Measurements from ENCODE around the gene POU6F2. TPM values are rescaled to one million over a fixed set of nuclear protein-coding genes. Genes with fewer than 3 reads are reported as not detected.

Gene POU6F2
- total RNA-seq, 1 donor from 2014 or later, result 0.24 TPM

- Mint-ChIP-seq H3K4me3 (no peak overlapping the region), H3K9me3 (no peaks in the 10 kb centered on the region), H3K27ac (no peak overlapping the region), H3K4me1 (peaks cover 3% of the 10 kb centered on the region), H3K36me3 (ENCODE audit: low read depth) (no peaks in the 10 kb centered on the region), H3K27me3 (peaks cover 13% of the 10 kb centered on the region)
- no peak for DNase-seq
- ATAC-seq (ENCODE audit: low read depth), result no peak
- TF ChIP-seq CTCF (IDR thresholded peaks at IDR 0.05), result no peak
- ChIA-PET CTCF (no interaction called here), POLR2A (no interaction called here)
- intact Hi-C loops (cut with micrococcal nuclease), result no loop called here
These were observed 106.6 kb downstream of the POU6F2 start for GRCh38 chr7:39084349-39084748.

DNA sequence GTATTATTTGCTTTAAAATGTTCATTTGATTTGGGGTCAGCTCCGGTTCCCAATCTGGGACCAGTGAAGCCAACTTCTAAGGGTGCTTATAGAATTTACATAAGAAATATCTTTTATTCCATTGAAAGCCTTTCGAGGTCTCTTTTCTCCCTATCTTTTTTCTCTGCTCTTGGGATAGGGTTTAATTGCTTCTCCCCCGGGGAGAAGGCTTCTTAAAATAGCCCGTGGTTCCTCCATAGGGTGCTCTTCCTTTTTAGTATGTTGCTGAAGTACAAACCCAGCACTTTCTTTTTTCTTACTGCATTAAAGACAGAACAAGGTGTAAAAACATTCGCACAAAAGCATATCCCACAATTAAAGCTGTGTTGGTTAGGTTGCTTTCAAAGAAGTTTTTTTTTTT lies 107.5 kb downstream of the POU6F2 start:
- CTCF ChIA-PET, result no interaction called here
- Mint-ChIP-seq H3K36me3 (ENCODE audit: low read depth) (no peaks in the 10 kb centered on the region), H3K27me3 (peaks cover 13% of the 10 kb centered on the region), H3K4me3 (no peak overlapping the region), H3K4me1 (peaks cover 3% of the 10 kb centered on the region), H3K27ac (no peak overlapping the region), H3K9me3 (no peaks in the 10 kb centered on the region)
- ATAC-seq (ENCODE audit: low read depth), result no peak
- no peak for DNase-seq
- POLR2A ChIA-PET, result no interaction called here
- intact Hi-C loops (cut with micrococcal nuclease), result no loop called here
- no peak for TF ChIP-seq CTCF (IDR thresholded peaks at IDR 0.05)

DNA sequence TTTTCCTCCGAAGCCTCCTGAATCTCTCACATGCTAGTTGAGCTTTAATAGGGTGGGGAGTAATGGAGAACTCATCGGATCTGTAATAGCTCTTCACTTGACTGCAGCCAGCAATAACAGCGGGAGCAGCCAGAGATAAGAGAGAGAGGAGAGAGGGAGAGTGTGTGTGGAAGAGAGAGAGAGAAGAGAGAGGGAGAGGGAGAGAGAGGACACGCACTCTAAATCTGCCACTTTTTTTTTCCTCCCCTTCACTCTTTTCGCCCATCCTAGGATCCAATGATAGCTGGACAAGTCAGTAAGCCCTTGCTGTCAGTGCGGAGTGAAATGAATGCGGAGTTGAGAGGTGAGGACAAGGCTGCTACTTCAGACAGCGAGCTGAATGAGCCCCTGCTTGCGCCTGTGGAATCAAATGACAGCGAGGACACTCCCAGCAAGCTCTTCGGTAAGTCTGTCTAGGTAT lies 107.9 kb downstream of the POU6F2 start:
- intact Hi-C loops (cut with micrococcal nuclease), result no loop called here
- peaks cover 13% of the 10 kb centered on the region for H3K27me3 Mint-ChIP-seq
- TF ChIP-seq CTCF (IDR thresholded peaks at IDR 0.05), result no peak
- ChIA-PET CTCF (no interaction called here), POLR2A (no interaction called here)
- no peaks in the 10 kb centered on the region for H3K36me3 Mint-ChIP-seq (ENCODE audit: low read depth)
- H3K4me3 Mint-ChIP-seq, result no peak overlapping the region
- no peak overlapping the region for H3K27ac Mint-ChIP-seq
- no peaks in the 10 kb centered on the region for H3K9me3 Mint-ChIP-seq
- H3K4me1 Mint-ChIP-seq, result peaks cover 3% of the 10 kb centered on the region
- DNase-seq (no peak), ATAC-seq (ENCODE audit: low read depth) (no peak)

DNA sequence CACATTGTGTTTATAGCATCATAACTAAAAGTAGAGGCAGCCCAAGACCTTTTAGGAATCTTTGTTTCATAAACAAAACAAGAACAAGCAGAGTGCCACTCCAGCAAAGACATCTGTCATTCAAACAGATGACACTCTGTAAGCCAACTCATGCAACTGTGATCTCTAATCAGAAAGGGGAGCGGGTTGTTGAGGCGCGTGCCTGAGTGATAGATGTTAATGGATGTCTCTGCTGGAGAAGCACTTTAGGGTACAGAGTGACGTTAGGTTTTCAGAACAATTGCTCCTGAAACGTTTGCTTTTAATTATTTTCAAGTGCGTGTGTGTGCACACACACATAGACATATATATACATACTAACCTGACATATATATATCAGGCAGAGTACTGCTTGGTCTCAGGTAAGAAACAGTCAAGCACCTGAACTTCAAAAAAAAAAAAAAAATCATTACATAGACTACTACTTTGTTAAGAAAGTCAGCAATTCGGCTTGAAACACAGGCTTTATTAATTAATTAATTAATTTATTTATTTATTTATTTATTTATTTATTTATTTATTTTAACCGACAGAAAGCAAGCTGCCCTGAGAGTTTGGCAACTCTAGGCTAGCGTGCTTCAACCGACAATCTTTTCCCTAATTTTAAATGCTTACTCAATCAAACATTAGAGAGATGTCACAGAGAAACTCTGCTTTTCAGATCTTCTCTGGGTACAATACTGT lies 109.1 kb downstream of the POU6F2 start:
- no peak for TF ChIP-seq CTCF (IDR thresholded peaks at IDR 0.05)
- Mint-ChIP-seq H3K27ac (no peak overlapping the region), H3K4me3 (no peak overlapping the region), H3K4me1 (peaks cover 3% of the 10 kb centered on the region), H3K9me3 (no peaks in the 10 kb centered on the region), H3K36me3 (ENCODE audit: low read depth) (no peaks in the 10 kb centered on the region), H3K27me3 (peaks cover 13% of the 10 kb centered on the region)
- CTCF ChIA-PET, result no interaction called here
- intact Hi-C loops (cut with micrococcal nuclease), result no loop called here
- no peak for DNase-seq
- POLR2A ChIA-PET, result no interaction called here
- ATAC-seq (ENCODE audit: low read depth), result no peak

GRCh38 chr7:39088730-39089593 lies 111.3 kb downstream of the POU6F2 start:
- POLR2A ChIA-PET, result no interaction called here
- DNase-seq (no peak), ATAC-seq (ENCODE audit: low read depth) (no peak)
- no peak for TF ChIP-seq CTCF (IDR thresholded peaks at IDR 0.05)
- Mint-ChIP-seq H3K9me3 (no peaks in the 10 kb centered on the region), H3K27ac (no peak overlapping the region), H3K36me3 (ENCODE audit: low read depth) (no peaks in the 10 kb centered on the region), H3K4me3 (no peak overlapping the region), H3K27me3 (peaks cover 10% of the 10 kb centered on the region), H3K4me1 (peaks cover 3% of the 10 kb centered on the region)
- intact Hi-C loops (cut with micrococcal nuclease), result no loop called here
- CTCF ChIA-PET, result no interaction called here
